Neutrophil (primary cell): ENCODE results near the gene CABLES2.

Experiments used
- H3K27ac ChIP-seq: fragments of 200-600 bp; sonication (generic); 2 replicates; pipeline ENCODE4 v1.5.1; 2016; ENCODE audit warnings: mild to moderate bottlenecking, moderate library complexity
- H3K27me3 ChIP-seq: fragments of 200-600 bp; sonication (generic); 2 replicates; pipeline ENCODE4 v1.6.0; 2016; ENCODE audit warnings: mild to moderate bottlenecking
- H3K36me3 ChIP-seq: fragments of 200-600 bp; sonication (generic); 2 replicates; pipeline ENCODE4 v1.5.1; 2017
- H3K4me1 ChIP-seq, 2 experiments: fragments of 200-600 bp in 1 of 2; sonication (generic) in 1 of 2; 1 replicate in 1 of 2; 2 replicates in 1 of 2; pipeline versions ENCODE4 v1.5.1 to v1.6.1; 2013 to 2016; ENCODE audit warnings: low read depth in 1 of 2, low read length in 1 of 2, mild to moderate bottlenecking in 1 of 2, moderate library complexity in 1 of 2; ENCODE audit not compliant: control insufficient read depth in 1 of 2, insufficient read depth in 1 of 2
- H3K4me3 ChIP-seq, 2 experiments: fragments of 200-600 bp in 1 of 2; sonication (generic) in 1 of 2; 1 replicate in 1 of 2; 2 replicates in 1 of 2; pipeline ENCODE4 v1.5.1; 2013 to 2016; ENCODE audit warnings: low read depth in 1 of 2, low read length in 1 of 2, mild to moderate bottlenecking in 1 of 2, moderate library complexity in 1 of 2
- H3K9me3 ChIP-seq: fragments of 200-600 bp; sonication (generic); 2 replicates; pipeline ENCODE4 v1.5.1; 2016
- TF ChIP-seq, protein P1 (sequence below): fragments of 200-600 bp; sonication (generic); IDR thresholded peaks from 2 replicates; pipeline ENCODE4 v1.5.1; 2016; ENCODE audit warnings: antibody characterized with exemption

CABLES2 gene

DNA sequence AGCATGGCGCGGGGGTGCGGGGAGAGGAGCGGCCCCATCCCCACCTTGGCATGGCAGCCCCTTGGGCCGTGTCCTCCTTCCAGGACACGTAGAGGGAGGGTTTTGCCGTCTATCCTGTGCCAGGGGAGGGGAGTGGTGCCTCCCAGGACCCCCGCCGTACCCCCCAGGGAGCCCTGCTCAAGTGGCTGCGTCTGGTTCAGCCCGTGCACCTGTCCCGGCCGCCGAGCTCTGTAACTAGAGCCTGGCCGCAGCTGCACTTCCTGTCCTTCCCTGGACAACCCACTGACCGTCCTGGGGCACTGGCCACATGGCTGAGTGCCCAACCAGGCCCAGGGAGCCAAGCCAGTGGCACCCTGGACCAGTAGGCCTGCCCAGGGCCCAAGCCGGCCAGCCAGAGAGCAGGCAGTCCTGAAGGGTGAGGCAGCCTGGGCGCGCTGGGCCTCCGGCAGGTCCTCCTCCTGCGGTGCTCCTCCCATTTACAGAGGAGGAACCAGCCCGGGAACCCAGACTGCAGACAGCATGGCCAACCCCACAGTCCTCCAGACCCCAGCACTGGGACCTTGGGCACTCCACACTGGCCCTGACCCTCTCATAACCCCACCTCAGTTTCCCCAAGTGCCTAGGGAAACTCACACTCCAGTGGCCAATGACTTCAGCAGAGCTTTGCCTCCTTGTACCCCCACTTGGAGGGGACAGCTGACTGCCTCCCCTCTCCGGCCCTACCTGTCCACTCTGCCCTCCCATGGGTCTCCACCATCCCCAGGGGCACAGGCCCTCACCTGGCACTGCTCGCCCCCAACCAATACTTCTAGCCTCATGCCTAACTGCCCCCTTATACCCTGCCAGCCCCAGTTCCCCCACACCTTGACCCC, 48.7 kb downstream of the CABLES2 start:
- H3K4me3 ChIP-seq = no peak overlapping the region
- H3K27me3 ChIP-seq = peaks cover 41% of the 10 kb centered on the region
- H3K27ac ChIP-seq = no peak overlapping the region

DNA sequence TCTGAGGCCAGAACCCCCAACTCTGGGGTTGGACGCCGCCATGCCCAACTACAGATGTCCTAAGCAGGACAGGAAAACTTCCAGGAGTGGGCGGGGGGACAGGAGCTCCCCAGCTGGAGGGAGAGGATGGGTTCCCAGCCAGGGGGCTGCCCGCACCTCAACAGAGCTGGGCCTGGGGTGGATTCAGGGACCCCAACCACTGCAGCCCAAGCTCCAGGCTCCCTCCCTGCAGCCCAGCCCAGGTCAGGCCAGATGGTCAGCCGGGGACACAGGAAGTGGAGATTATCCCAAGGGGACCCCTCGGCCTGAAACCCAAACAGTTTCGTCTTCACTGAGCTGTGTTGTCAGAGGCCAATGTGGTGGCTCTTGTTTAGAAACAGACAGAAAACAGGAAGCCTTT, 49.4 kb downstream of the CABLES2 start:
- Histone ChIP-seq H3K9me3 (no peaks in the 10 kb centered on the region), H3K27ac (no peak overlapping the region), H3K36me3 (no peaks in the 10 kb centered on the region), H3K27me3 (peaks cover 35% of the 10 kb centered on the region), H3K4me3 (no peak overlapping the region), H3K4me1 (no peaks in the 10 kb centered on the region)
- TF ChIP-seq, protein P1, sequence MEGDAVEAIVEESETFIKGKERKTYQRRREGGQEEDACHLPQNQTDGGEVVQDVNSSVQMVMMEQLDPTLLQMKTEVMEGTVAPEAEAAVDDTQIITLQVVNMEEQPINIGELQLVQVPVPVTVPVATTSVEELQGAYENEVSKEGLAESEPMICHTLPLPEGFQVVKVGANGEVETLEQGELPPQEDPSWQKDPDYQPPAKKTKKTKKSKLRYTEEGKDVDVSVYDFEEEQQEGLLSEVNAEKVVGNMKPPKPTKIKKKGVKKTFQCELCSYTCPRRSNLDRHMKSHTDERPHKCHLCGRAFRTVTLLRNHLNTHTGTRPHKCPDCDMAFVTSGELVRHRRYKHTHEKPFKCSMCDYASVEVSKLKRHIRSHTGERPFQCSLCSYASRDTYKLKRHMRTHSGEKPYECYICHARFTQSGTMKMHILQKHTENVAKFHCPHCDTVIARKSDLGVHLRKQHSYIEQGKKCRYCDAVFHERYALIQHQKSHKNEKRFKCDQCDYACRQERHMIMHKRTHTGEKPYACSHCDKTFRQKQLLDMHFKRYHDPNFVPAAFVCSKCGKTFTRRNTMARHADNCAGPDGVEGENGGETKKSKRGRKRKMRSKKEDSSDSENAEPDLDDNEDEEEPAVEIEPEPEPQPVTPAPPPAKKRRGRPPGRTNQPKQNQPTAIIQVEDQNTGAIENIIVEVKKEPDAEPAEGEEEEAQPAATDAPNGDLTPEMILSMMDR = no peak

More for the DNA sequence above, 48.7 kb downstream of the CABLES2 start:
- TF ChIP-seq, protein P1 = no peak
- Histone ChIP-seq H3K4me1 (no peaks in the 10 kb centered on the region), H3K36me3 (no peaks in the 10 kb centered on the region), H3K9me3 (no peaks in the 10 kb centered on the region)

DNA sequence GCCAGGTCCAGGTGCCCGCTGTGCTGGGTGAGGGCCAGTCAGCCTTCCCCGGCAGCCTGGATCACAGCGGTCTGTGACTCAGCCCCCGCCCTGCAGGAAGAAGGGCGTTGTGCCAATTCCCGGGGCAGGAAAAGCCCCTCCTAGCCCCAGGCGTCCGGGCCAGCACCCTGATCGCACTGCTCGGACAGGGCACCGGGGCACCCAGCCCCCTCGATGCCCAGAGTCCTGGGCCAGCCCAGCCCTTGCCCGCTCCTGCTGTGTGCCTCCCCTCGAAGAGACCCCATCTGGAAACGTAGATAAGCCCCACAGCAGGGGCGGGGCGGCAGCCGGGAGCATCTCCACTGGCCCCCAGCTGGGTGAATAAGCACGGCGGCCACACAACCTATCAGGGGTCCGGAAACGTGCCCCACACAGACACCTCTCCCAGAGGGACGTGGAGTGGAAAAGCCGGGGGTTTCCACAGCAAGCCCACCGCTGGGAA, 49.9 kb downstream of the CABLES2 start:
- Histone ChIP-seq H3K4me1 (no peaks in the 10 kb centered on the region), H3K4me3 (no peak overlapping the region), H3K36me3 (no peaks in the 10 kb centered on the region), H3K9me3 (no peaks in the 10 kb centered on the region), H3K27me3 (peaks cover 34% of the 10 kb centered on the region), H3K27ac (no peak overlapping the region)
- TF ChIP-seq, protein P1 = no peak

DNA sequence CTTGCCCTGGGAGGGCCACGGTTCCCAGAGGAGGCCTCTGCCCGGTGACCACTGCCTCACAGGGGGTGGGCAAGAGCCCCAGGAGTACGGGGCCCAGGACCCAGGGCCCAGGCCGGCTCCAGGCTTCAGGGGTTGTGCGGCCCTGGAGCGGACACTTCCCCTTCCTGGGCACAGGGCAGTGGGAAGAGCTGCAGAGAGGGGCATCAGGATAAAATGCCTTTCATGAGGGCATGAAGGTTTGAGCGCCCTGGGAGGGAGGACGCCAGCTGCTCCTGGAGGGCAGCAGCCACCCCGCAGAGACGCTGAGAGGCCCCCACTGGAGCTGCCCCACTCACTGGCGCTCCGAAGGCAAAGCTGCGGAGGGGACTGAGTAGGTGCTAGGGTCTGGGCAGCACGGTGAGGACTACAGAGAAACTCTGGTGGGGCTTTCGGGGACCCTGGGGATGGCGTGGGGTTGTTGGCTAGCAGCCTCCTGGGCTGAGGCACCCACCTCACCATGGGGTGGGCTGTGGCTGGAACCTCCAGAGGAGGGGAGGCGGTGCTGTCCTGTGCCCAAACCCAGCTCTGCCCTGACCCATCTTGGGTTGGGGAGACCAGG, 50.4 kb downstream of the CABLES2 start:
- H3K27me3 ChIP-seq = peaks cover 34% of the 10 kb centered on the region
- H3K27ac ChIP-seq = no peak overlapping the region
- H3K9me3 ChIP-seq = no peaks in the 10 kb centered on the region
- TF ChIP-seq, protein P1 = no peak
- H3K36me3 ChIP-seq = no peaks in the 10 kb centered on the region
- H3K4me1 ChIP-seq = no peaks in the 10 kb centered on the region
- H3K4me3 ChIP-seq = no peak overlapping the region

DNA sequence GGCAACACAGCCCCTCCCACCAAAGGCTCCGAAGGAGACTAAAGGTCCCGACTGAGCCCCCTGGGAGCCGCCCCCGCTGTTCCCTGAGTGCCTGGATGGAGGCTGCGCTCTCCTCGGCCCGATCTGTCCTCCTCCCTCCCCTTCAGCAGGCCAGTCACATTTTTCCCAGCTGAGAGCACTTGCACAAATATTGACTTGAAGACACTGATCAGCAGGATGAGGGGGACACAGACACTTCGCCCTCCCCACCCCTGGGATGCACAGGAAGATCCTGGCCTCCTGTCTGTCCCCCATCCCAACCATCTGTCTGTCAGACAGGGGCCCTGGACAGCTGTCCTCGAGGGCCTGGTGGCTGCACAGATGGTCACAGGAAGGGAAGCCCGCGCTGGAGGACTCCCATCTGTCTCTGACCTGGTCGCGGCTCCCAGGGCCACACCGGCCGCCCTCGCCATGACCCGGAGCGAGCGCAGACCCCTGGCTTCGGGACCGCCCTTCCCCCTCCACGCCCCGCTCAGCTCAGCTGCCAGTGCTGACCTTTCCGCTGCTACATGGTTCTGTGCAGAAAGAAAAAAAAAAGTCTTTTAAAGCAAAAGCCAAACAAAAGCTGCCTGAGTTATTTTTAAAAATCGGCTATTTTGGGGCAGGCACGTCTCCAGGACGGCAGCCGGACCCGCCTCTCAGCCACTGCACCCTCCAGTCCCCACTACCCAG, 51.1 kb downstream of the CABLES2 start:
- TF ChIP-seq, protein P1 = no peak
- Histone ChIP-seq H3K27me3 (peaks cover 34% of the 10 kb centered on the region), H3K4me1 (no peaks in the 10 kb centered on the region), H3K27ac (no peak overlapping the region), H3K9me3 (no peaks in the 10 kb centered on the region), H3K4me3 (no peak overlapping the region), H3K36me3 (no peaks in the 10 kb centered on the region)
